Hematopoietic multipotent progenitor cell treated with erythropoietin and hydrocortisone succinate and interleukin-3 and kit ligand, for 6 days (in vitro differentiated cells): ENCODE data around the gene AFF4.
A peak's percentile ranks its signal among the peaks of the same experiment; 100 is the strongest.

ENCODE experiments used
- DNase-seq: peaks from one replicate; pipeline ENCODE4 v3.0.0-alpha.2; 2015

The AFF4 gene

DNA sequence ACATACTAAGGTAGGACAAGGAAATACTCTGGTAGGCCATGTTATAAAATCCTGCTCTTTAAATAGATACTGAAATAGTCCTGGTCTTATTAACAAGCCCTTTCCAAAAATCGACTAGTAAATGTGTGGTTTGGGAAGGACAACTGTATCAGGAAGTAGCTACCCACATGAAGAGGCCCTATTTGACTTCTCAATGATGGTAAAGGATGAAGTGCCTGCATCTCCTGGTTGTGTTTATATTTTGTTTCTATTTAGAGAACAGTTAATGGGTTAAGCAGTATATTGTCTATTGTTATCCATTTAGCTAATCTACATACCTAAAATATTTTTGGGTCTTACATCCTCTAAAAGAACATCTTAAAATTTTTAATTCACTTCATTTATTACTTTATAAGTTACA lies 109.6 kb downstream of the AFF4 start:
- no peak for DNase-seq

DNA sequence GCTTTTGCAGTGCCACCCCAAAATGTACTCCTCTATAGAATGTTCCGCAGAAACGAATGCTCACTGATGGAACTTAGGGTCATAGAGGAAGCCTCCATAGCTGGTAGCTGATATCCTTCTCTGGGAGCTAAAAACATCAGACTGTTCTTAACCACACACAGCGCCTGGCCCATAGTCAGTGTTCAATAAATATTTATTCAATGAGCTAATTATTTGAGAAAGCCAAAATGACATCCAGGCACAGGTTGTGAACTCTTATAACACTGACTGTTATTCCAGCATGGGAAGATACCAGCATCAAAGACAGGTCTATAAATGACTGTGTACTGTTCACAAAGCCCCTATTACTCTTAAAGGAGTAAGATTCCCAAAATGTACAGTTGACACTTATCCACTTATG lies 110.1 kb downstream of the AFF4 start:
- no peak for DNase-seq

DNA sequence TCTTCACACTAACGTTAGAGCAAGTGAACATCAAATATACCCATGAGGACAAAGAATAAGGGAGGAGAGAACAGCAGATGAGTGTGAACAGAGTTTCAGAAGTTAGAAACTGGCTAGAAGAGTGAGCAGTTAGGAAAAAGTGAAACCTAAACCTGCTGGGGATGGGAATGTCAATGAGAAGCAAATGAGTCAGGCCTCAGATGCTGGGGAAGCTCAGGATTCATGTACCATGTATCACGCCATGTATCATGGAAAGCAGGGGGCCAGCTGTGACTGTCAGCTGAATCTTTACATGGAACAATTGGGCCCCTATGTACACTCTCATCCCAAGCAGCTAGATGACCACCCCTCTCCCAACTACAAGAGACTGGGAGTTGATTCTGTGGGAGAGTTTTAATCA lies 113.4 kb downstream of the AFF4 start:
- no peak for DNase-seq

DNA sequence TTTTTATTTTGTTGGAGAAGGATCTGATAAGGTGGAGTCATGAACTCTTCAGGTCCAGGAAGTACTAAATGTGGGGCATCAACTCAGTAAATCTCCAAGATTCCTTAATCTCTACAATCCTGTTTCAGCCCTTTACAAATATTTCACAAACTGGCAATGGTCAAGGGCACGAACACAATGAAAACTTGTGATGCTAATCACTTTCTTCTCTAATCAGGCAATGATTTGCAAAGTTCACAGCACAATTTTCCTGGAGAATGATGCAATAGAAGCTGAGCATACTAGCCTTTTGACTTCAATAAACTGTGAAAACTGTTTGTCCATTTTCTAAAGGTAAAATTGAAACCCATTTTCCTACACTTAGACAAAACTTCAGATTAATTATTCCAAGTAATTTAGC lies 114.1 kb downstream of the AFF4 start:
- no peak for DNase-seq

DNA sequence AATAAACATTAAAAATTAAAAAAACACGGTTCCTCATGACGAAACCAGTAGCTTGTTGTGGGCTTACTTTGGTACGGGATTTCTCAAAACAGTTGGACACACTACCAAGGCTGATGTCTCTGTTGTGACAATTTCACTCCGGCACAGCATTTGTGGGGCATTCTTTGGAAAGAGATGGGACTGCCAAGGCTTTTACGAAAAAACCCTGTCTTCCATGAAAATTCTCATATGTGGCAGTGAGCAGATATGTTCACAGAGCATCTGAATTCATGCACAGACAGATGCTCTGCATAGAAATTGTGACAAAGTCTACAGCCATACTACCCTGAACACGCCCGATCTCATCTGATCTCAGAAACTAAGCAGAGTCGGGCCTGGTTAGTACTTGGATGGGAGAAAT lies 115.2 kb downstream of the AFF4 start:
- no peak for DNase-seq

DNA sequence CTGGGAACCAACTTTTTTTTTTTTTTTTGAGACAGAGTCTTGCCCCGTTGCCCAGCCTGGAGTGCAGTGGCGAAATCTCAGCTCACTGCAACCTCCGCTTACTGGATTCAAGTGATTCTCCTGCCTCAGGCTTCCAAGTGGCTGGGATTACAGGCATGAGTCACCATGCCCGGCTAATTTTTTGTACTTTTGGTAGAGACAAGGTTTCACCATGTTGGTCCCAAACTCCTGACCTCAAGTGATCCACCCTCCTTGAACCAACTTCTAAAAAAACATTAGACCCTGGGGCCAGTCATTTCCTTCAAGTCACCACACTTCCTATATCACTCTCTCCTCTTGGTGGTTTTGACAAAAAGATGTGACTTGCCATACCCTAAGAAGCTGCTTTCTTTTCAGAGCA lies 122.1 kb downstream of the AFF4 start:
- no peak for DNase-seq

DNA sequence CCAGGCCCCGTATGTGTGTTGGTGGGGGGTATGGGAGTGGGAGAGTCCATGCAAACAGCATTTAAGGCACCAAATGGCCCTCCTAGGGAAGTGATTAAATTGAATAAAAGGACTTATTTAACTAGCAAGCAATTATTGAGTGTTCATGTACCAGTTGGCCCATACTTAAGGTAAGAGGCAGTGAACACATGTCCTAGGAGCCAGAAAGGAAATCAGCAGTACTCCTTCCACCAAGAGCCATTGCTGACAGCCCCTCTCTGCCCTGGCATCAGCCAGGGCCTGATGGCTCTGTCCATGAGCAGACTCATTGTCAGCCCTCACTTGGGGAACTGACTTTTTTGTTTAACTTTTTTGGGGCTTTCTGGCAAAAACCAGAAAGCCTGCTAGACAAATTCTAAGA lies 122.5 kb downstream of the AFF4 start:
- DNase-seq, result no peak

DNA sequence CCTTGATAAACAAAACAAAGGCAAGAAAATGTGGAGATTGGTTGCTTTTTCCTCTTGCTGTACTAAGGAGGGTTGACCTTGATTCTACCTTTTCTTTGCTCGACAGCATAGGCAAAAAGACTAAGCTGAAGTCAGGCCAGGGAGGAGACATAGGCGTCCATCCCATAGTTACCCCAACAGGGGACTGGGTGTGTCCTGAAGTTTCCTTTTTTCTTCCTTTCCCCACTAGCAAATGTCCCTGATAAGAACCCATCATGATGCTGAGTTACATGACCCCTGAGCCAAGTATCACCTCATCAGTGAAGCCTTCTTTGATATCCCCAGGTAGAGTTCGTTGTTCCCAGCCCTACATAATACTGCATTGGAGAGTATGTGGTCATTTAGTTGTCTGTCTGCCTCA lies 123.1 kb downstream of the AFF4 start:
- no peak for DNase-seq

DNA sequence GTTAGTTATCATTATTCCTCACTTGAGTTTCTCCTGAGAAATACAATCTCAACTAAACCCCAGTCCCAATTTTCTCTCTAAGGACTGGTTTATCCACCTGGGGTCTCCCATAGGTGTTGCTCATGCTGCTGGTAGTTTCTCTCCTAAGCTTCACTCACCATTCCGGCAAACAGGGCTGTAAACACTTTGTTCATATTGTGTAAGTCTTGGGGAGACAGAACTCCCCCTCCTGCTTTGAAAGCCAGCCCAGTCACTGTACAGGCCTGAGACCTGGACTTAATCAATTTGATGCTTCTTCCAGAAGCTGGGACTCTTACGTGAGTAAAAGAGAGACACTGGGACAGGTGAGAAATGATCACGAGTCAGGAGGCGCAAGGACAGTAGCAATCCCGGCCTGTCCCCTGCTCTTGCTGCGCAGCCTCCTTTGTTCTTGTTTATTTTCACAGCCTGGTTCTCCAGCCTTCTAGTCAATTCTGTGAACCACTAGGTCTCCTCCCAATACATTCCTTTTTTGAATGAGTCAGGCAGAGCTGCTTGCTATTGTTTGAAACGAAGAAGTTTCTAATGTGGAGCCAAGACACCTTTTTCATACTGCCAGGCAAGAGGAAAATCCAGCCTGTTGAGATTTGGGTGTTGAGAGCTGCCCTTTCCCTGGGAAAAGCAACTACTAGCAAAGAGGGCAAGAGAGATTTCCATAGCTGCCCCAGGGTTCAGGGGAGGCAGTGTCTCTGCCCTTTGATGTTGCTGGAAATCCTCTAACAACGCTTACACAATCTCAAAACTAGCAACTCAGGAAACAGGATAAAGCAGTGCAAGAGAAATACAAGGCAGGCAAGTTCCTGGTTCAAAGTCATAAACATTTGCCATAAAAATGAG lies 123.8 kb downstream of the AFF4 start:
- DNase-seq, result no peak

DNA sequence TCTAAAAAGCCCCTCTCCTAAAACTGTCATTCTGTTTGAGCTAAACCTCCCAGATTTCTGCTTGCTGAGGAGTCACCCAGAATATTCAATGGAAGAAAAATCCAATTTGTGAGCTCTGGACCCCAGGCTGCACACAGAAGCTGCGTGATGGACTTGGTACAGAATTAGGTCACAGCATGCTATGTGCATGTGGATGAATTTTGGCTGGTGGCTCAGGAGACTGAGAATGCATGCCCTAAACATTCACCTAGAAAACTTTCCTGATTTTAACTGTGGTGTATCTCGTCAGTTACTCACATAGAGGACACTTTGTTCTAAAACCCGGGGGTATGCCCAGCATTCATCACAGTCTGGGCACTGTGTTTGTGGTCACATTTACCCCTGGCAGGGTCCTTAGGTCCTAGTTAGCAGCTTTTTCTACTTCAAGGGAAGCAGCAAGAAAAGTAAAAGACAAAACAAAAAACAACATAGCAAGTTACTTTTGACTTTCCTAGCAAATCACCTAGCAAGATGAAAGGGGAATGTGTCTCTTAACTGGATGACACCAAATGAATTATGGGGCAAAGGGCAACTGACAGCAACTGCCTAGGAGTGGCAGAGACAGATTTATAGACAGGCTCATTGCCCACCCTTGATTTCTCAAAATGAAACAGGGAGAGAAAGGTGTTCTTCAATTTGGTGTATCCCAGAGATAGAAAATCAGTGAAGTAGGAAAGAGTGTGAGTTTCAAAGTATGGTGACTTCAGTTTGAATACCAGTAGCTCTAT lies 124.7 kb downstream of the AFF4 start:
- no peak for DNase-seq

DNA sequence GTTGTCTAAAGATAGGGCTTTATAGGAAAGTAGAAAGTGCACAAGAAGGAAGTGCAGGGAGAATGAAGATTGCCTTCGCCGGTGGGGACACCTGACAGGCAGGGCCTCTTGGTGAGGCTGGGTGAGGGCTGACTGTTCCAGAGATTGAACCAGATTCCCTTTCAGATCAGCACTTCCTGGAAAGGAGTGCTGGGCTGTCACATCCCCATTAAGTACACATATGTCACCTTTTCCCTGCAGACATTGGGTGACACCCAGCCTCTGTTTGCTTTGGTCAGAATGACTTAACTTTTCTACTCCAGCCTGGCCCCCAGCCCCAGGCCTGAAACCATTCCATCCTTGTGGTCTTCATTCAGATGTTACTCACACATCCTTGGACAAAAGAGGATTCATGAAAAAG lies 125.6 kb downstream of the AFF4 start:
- no peak for DNase-seq

DNA sequence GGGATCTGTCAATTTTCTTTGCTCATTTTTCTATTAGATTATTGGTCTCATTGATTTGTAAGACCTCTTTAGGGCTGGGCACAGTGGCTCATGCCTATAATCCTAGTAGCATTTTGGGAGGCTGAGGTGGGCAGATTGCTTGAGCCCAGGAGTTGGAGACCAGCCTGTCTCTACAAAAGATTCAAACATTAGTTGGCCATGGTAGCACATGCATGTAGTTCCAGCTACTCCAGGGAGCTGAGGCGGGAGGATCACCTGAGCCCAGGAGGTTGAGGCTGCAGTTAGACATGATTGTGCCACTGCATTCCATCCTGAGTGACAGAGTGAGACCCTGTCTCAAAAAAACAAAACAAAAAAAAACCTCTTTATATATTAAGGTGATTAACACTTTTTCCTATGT lies 126.6 kb downstream of the AFF4 start:
- DNase-seq, result no peak

DNA sequence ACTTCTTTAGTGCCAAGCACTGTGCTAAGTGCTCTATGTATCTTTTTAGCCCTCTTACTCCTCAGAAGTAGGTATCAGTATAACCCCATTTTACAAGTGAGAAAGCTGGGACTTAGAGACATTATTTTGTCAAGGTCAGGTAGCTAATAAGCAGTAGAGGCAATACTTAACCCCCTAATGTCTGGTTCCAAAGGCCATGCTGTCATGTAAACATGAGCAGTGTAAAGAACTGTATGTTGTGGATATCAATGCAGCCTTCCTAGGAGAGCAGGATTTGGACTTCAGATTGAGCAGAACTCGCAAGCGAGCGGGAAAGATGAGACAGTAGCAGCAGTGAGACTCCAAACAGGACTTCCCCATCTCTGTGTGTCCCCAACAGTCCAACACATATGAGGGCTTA lies 129.4 kb downstream of the AFF4 start:
- no peak for DNase-seq

DNA sequence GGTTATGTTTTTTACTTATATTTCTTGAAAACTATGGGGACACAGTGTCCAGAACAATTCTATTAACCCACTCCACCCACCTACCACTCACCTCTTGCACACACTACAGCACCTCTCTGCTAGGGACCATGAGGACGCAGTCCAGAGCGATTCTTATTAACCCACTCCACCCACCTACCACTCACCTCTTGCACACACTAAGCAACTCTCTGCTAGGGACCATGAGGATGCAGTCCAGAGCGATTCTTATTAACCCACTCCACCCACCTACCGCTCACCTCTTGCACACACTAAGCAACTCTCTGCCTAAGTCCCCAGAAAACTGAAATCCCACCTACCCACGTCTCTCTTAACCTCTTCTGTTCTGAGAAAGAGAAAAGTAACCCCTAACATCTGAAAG lies 130.8 kb downstream of the AFF4 start:
- no peak for DNase-seq

DNA sequence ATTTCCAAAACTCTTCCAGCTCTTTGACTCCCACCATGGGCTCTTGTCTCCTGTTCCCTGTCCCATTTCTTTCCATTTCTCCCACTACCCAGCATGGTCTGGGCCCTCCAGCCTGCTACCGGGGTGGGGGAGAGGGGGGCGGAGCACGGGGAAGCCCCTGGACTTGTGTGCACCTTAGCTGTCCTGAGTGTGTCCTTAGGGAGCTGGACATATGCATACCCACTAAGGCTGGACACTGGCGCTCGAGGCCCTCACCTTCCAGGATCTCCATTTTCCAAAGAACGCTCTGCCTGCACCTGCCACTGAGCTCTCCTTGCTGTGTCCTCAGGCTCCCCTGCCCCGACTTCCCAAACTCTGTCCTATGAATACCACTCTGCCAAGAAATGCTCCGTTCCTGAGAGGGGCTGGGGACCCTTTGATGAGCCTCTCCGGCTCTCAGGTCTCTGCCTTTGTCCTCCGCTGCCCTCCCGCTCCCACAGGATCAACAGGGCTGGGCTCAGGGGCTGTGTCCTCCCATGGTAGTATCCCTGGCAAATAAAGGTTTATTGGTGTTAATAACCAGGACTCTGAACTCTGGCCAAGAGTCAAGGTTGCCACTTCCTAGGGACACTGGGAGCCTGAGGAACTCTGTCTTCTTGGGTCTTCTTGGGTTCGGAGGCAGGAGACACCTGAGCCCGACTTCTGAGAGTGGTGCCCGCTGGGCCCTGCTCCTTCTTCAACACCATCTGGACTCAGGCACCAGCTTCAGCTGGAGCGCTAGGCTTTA lies 132.2 kb downstream of the AFF4 start:
- no peak for DNase-seq

DNA sequence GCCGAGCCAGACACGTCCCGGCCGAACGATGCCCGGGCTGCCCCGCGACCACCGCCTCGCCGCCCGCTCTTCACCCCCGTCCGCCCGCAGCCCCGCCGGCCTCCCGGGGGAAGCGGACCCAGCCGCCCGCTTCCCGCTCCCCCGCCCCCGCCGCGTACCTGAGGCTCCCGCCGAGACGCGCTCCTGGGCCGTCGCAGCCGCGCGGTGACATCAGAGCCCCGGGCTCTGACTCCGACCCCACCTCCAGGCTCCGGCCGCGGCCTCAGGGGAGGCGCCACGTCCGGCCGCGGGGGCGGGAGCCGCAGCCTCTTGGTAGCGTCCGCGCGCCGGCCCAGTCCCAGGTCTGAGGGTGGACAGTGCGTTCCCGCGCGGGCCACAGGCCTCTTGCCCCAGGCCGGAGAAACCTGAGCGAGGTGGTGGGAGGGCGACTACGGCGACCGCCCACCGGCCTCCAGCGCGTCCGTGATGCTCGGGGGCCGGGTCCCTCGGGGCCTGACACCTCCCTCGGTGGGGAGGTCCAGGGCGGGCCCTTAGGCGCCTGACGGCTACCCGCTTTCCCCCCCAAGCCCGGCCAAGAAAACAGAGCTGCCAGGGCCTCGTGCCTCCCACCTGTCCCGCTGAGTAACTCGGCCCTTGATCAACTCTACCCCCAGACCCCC lies 132.9 kb downstream of the AFF4 start, which contains the start of gene SHROOM1:
TSS of gene SHROOM1 (minus strand) at position 212 of the 659 bp plus-strand sequence. CDS start 4,507 bp downstream, outside the sequence.
- DNase-seq, result peak; percentile 38

DNA sequence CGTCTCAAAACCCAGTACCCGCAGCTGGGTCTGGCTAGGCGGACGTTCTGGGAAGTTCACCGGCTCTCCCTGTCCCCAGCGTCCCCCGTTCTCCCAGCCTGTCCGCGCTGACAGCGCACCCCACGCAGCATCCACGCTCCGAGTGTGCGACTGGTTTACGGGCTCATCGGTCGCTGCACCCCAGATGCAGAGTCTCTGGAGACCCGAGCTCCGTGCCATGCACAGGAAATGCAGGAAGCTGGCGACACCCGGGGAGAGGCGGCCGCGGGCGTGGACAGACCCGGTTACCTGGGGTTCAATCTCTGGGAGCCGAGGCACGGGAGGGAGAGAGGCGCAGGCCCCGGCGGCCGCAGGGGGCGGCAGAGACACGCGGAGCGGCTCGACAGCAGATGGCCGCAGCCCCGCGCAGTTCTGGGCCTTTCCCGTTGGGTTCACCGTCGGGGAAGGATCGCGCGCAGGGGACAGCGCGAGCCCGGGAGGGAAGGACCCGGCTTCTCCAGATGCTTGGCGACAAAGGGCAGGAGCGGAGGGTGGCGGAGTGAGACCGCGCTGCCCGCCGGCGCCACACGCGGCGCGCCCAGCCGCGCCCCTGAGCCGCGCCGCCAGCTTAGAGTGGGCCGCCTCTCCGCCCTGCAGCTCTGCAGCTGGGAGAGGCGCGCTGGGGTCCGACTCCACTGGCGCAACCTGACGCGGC lies 133.5 kb downstream of the AFF4 start:
- peak; percentile 80 for DNase-seq

DNA sequence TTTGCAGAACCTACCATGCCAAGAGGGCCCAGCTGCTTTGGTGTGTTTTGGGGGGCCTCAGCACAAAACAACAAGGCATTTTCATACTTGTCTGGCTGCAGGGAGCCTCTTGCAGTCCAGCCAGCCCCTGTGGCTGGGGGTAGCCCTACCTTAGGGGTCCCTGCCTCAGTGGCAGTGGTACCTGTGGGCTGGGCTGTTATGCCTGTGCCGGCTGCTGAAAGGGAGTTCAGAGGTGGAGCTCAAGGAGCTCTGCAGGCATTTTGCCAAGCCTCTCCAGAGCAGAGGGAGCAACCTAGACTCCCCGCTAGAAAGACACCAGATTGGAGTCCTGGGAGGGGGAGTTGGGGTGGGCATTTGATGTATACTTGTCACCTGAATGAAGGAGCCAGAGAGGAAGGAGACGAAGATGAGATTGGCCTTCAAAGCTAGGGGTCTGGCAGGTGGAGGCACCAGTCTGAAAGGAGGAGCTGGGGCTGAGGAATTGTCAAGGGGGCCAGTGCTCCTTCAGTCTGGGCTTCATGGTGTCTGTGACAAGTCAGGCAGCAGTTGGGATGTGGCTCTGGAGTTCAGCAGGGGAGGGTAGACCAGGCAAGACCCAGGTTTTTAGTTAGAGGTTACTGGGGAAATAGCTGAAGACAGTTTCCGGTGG lies 134.5 kb downstream of the AFF4 start:
- no peak for DNase-seq

DNA sequence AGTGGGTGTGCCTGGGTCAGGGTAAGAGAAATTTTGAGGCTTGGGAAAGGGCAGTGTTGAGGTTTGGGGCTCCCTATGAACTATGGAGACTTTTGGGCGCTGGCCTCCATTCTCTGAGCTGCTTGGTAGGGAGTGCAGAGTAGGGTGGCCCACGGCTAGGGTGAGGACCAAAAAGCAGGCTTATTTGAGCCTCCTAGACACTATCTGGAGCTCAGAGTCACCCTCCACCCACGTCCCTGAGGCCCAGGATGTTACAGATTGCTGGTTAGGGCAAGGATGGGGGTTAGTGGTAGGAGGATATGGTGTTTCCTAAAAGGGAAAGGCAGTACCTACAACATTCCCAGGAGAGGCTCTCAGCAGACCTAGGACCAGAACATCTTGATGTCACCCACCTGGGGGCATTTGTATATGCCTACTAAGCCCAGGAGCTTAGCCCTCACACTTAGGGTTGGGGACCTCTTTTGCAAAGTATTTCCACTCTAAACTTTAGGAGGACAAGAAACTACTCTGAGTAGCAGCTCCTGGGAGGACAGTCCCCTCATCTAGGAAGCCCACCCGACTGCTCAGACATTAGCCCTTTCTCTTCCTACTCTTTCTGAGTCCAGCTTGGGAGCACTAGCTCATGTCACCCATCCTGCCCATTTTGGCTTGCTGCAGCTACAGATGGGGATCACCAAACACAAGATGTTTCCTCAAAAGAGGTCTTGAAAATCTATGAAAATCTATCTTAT lies 135.3 kb downstream of the AFF4 start:
- no peak for DNase-seq

DNA sequence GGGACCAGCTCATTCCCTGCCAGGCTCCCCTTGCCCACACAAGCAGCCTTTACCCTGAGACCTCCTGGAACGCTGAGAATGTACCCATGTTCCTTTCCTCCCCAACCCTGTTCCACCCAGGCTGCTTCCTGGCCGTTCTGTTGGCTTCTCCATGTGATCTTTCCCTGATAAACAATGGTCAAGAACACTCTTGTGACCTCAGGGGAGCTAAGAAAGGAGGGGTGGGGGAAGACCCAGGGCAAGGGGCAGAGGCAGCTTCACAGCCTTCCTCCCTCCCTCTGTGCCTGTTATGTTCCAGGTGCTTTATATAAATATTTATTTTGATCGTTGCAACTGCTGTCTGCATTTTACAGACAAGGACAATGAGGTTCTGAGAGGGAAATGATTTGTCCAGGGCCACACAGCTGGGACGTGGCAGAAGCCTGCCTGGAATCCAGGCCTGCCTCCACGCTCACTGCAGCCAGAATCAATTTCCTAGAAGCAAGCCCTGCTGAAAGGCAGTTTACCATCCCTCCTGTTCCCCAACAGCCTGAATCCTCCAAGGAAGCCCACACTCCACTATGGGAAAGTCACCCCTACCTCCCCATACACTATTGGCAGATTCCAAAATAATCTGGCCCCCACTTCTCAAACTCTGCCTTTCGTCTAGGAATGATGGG lies 136.9 kb downstream of the AFF4 start:
- DNase-seq, result no peak
